Measurements from ENCODE around the gene NXN.

GRCh38 chr17:896454-896853 is 83.1 kb downstream of the NXN start:
- no peak for TF ChIP-seq CTCF (IDR thresholded peaks at IDR 0.05)
- no peak for TF ChIP-seq POLR2A (IDR thresholded peaks at IDR 0.05)

All from ovary (tissue), 3 donors.